GM23248 (cell line): ENCODE measurements around the gene API5.

Experiments
- EZH2 ChIP-seq: fragments of 200-600 bp; sonication (generic); IDR thresholded peaks from 2 replicates; pipeline ENCODE4 v1.6.1; 2018; ENCODE audit warnings: antibody characterized with exemption, mild to moderate bottlenecking; ENCODE audit not compliant: insufficient read depth, poor library complexity, severe bottlenecking
- EZH2phosphoT487 ChIP-seq: fragments of 200-600 bp; sonication (generic); IDR thresholded peaks from 2 replicates; pipeline ENCODE4 v1.6.1; 2018; ENCODE audit warnings: antibody characterized with exemption, moderate library complexity, mild to moderate bottlenecking, low read depth; ENCODE audit not compliant: insufficient read depth

DNA sequence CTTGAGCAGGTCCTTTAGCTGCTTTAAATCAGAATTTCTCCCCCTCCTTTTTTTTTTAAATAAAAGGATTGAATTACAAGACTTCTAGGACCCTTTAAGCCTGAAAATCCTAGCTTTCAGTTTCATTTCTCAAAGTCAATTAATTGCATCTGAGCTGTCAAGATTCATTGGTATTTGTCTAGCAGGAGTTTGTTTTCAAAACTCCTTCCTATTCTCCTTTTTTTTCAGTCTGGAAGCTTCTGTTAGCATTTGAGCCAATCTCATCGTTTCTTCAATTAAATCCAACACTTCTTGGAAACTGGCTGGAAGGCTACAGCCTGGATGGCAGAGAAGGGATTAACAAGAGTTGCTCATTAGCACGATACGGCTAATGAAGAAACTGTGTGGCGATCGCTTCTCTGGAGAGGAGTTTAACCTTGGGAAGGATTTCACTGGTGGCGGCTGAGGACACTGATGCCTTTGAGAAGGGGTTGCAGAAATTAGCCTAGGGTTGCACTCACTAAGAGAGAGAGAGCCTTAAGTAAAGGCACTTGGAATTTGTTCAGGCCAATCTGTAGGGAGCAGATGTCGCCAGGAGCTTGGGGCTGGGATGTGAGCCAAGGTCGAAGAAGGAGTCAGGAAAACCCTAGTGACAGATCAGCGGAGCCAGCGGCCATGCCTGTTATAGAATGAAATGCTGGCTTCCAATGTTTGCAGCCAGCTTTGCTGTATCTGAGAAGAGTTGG is 43.8 kb upstream of the API5 start:
- no peak for TF ChIP-seq EZH2
- no peak for TF ChIP-seq EZH2phosphoT487
